Hepatocyte (in vitro differentiated cells): ENCODE measurements around the gene PCP4. TPM values are rescaled to one million over a fixed set of nuclear protein-coding genes. Genes with fewer than 3 reads are reported as not detected.

ENCODE experiments used
- DNase-seq: peaks from one replicate; pipeline ENCODE4 v3.0.0-alpha.2; 2016; ENCODE audit warnings: low spot score
- H2AFZ ChIP-seq: fragments of 200-600 bp; sonication (generic); 2 replicates; pipeline ENCODE4 v1.6.0; 2016; ENCODE audit warnings: antibody characterized with exemption, mild to moderate bottlenecking
- H3K27ac ChIP-seq: fragments of 200-600 bp; sonication (generic); 2 replicates; pipeline ENCODE4 v1.5.1; 2016; ENCODE audit warnings: mild to moderate bottlenecking
- H3K27me3 ChIP-seq: fragments of 200-600 bp; sonication (generic); 2 replicates; pipeline ENCODE4 v1.6.1; 2016
- H3K36me3 ChIP-seq: fragments of 200-600 bp; sonication (generic); replicated peaks from 2 replicates; pipeline ENCODE4 v1.5.1; 2016; ENCODE audit warnings: low read depth; ENCODE audit not compliant: insufficient read depth
- H3K4me1 ChIP-seq: fragments of 200-600 bp; sonication (generic); 2 replicates; pipeline ENCODE4 v1.5.1; 2016; ENCODE audit warnings: mild to moderate bottlenecking, moderate library complexity; ENCODE audit not compliant: insufficient read depth
- H3K4me2 ChIP-seq: fragments of 200-600 bp; sonication (generic); 2 replicates; pipeline ENCODE4 v1.6.0; 2016
- H3K4me3 ChIP-seq: fragments of 200-600 bp; sonication (generic); 2 replicates; pipeline ENCODE4 v1.5.1; 2016; ENCODE audit warnings: mild to moderate bottlenecking
- H3K79me2 ChIP-seq: fragments of 200-600 bp; sonication (generic); 2 replicates; pipeline ENCODE4 v1.6.0; 2017; ENCODE audit warnings: mild to moderate bottlenecking
- H3K9me2 ChIP-seq: fragments of 200-600 bp; sonication (generic); replicated peaks from 2 replicates; pipeline ENCODE4 v1.6.0; 2017; ENCODE audit warnings: mild to moderate bottlenecking; ENCODE audit not compliant: insufficient read depth
- H3K9me3 ChIP-seq: fragments of 200-600 bp; sonication (generic); 2 replicates; pipeline ENCODE4 v1.5.1; 2016; ENCODE audit warnings: low read depth, mild to moderate bottlenecking
- H4K20me1 ChIP-seq: fragments of 200-600 bp; sonication (generic); 2 replicates; pipeline ENCODE4 v1.6.0; 2016; ENCODE audit warnings: mild to moderate bottlenecking; ENCODE audit not compliant: insufficient read depth, poor library complexity, severe bottlenecking
- EZH2 ChIP-seq: fragments of 200-600 bp; sonication (generic); IDR thresholded peaks from 2 replicates; pipeline ENCODE4 v1.6.1; 2016; ENCODE audit warnings: antibody characterized with exemption, mild to moderate bottlenecking, borderline replicate concordance
- EZH2phosphoT487 ChIP-seq: fragments of 200-600 bp; sonication (generic); IDR thresholded peaks from one replicate; pipeline ENCODE4 v1.6.1; 2018; ENCODE audit warnings: antibody characterized with exemption, mild to moderate bottlenecking, low read depth, moderate library complexity; ENCODE audit not compliant: unreplicated experiment, severe bottlenecking
- whole genome bisulfite sequencing: methylation state at CpG from one replicate; pipeline ENCODE4 v1.1.6; 2016; ENCODE audit warnings: low lambda C conversion rate; ENCODE audit errors: missing lambda C conversion rate; 5-methylcytosine and 5-hydroxymethylcytosine counted together
- polyA plus RNA-seq: library from polyadenylated mRNA; unstranded; fragments of >200 nt; fragmentation: Nextera tagmentation; extraction: Ambion mirVana; gene quantifications from 2 replicates; pipeline ENCODE4 v1.2.1, GENCODE V29; 2016
- total RNA-seq: library from RNA; depleted of rRNA; stranded (reverse); fragments of >200 nt; gene quantifications from 2 replicates; pipeline ENCODE4 v1.2.3, GENCODE V29; 2014
- TF ChIP-seq, protein P1 (sequence below): fragments of 200-600 bp; sonication (generic); IDR thresholded peaks from 2 replicates; pipeline ENCODE4 v1.5.1; 2016; ENCODE audit warnings: antibody characterized with exemption, mild to moderate bottlenecking; ENCODE audit not compliant: poor library complexity

The PCP4 gene
- 0.64 and 1.2 TPM in 2 replicates for total RNA-seq
- polyA plus RNA-seq: 6.0 and 6.9 TPM in 2 replicates

DNA sequence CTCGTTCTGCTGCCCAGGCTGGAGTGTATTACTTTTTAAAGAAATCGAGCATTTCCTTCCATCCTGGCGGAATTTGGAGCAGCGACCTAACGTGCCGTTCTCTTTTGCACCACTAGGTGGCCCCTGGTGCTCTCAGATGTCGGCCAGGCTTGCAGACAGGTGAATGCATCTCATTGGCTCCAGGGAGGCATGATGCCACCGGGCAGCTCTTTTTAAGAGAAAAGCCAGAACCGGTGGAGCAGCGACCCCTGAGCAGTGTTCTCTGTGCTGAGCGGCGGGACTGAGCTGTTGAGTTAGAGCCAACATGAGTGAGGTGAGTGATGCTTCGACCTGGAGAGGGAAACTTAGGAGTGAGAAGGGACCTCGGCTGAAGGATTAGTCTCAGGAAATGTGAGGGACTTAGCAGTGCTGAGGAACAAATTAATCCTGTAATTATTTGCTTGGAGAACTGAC, at the start of gene PCP4:
Gene PCP4 (plus strand): TSS at position 241 of the 453 bp plus-strand sequence. CDS start 64 bp downstream, at position 305.
- H3K27ac ChIP-seq: no peak within 1 kb of the TSS
- H3K9me3 ChIP-seq: no peaks in the 10 kb centered on the region
- WGBS: 10% methylated on average over 14 of the region's 14 CpGs
- TF ChIP-seq, protein P1, sequence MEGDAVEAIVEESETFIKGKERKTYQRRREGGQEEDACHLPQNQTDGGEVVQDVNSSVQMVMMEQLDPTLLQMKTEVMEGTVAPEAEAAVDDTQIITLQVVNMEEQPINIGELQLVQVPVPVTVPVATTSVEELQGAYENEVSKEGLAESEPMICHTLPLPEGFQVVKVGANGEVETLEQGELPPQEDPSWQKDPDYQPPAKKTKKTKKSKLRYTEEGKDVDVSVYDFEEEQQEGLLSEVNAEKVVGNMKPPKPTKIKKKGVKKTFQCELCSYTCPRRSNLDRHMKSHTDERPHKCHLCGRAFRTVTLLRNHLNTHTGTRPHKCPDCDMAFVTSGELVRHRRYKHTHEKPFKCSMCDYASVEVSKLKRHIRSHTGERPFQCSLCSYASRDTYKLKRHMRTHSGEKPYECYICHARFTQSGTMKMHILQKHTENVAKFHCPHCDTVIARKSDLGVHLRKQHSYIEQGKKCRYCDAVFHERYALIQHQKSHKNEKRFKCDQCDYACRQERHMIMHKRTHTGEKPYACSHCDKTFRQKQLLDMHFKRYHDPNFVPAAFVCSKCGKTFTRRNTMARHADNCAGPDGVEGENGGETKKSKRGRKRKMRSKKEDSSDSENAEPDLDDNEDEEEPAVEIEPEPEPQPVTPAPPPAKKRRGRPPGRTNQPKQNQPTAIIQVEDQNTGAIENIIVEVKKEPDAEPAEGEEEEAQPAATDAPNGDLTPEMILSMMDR: peak; percentile 84
- TF ChIP-seq EZH2phosphoT487 (no peak), EZH2 (no peak)
- no peaks in the 10 kb centered on the region for H3K4me1 ChIP-seq
- DNase-seq: peak; percentile 83
- no peaks in the 10 kb centered on the region for H3K79me2 ChIP-seq
- H4K20me1 ChIP-seq: no peaks in the 10 kb centered on the region
- H3K9me2 ChIP-seq: no peaks in the 10 kb centered on the region
- no peak within 1 kb of the TSS for H2AFZ ChIP-seq
- H3K4me2 ChIP-seq: no peak within 1 kb of the TSS
- no peak within 1 kb of the TSS for H3K4me3 ChIP-seq
- H3K36me3 ChIP-seq: no peaks in the 10 kb centered on the region
- H3K27me3 ChIP-seq: peaks cover 7% of the 10 kb centered on the region

DNA sequence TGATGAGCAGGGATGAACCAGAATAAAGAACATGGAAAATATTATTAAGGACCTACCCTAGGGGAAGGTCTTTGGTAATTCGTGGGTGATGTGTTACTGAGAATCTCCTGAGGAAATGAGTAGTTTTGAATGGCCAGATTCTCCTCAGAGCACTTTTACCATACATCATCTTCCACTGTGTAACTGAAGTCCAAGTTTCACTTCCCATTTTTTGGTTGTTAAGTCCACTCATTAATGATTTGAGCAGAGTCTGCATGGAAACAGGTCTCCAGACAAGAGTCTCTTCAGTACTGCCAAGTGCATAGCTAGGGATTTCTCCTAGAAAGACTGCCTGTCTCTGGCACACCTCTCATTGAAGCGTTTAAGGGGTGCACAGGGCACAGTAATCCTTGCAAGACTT, 48.7 kb upstream of the PCP4 start:
- Histone ChIP-seq H4K20me1 (no peaks in the 10 kb centered on the region), H3K4me1 (no peaks in the 10 kb centered on the region), H2AFZ (no peak overlapping the region), H3K27ac (no peak overlapping the region), H3K27me3 (no peaks in the 10 kb centered on the region), H3K9me2 (no peaks in the 10 kb centered on the region), H3K36me3 (no peaks in the 10 kb centered on the region), H3K4me3 (no peak overlapping the region), H3K79me2 (no peaks in the 10 kb centered on the region), H3K9me3 (no peaks in the 10 kb centered on the region), H3K4me2 (no peak overlapping the region)
- WGBS: 88% methylated on average over 2 of the region's 2 CpGs
- no peak for DNase-seq
- TF ChIP-seq, protein P1: no peak
- no peak for TF ChIP-seq EZH2phosphoT487
- no peak for TF ChIP-seq EZH2

DNA sequence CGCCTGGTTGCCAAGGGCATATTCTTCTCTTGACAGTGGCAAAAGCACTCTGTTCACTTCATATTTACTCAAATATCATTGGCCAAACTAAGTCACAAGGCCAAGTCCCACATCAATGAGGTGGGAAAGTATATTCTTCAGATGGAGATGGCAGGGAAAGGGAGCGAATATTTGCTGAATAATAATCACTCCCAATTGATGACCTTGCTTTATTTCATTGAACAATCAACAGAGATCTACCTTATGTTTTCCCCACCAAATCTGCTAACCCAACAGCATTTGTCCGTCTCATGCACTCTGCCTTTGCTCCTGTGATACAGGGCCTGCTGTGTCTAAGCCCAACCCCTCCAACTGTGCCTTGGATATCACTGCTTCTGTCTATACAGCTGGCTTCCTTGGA, 45.2 kb upstream of the PCP4 start:
- Histone ChIP-seq H3K4me1 (no peaks in the 10 kb centered on the region), H3K27ac (no peak overlapping the region), H3K79me2 (no peaks in the 10 kb centered on the region), H3K4me2 (no peak overlapping the region), H3K36me3 (no peaks in the 10 kb centered on the region), H3K9me2 (no peaks in the 10 kb centered on the region), H3K27me3 (no peaks in the 10 kb centered on the region), H4K20me1 (no peaks in the 10 kb centered on the region), H2AFZ (no peak overlapping the region), H3K4me3 (no peak overlapping the region), H3K9me3 (no peaks in the 10 kb centered on the region)
- WGBS: 92% methylated on average over 3 of the region's 3 CpGs
- no peak for DNase-seq
- TF ChIP-seq EZH2 (no peak), EZH2phosphoT487 (no peak)
- TF ChIP-seq, protein P1: no peak
